NCI-H1694 treated with DMSO at 0.1 percent for 48 hours (cell line): ENCODE measurements around the gene ETV3L.

Experiments
- DNase-seq: peaks from one replicate; lab custom pipeline; 2025; lab: John Stamatoyannopoulos, UW

Gene ETV3L

DNA sequence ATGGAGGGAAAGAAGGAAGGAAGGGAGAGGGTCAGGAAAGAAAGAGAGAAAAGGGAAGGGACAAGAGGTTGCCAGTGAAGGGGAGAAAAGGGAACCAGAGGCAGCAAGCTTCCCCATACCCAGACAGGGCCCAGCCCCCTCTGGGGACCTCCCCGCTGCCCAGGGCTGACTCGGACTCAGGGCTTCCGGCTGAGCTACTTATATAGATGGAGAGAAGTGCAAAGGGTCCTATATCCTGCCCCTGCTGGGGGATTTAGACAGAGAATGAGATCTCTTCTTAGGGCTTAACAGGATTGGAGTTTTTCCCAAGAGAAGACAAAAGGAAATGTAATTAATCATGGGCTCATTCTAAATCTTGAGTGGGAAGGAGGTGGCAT, at the start of gene ETV3L:
ETV3L (minus strand) TSS at position 176 of the 377 bp plus-strand sequence. CDS start 285 bp downstream, outside the sequence.
- no peak for DNase-seq

- DNase-seq: no peak
These were observed 48.5 kb upstream of the ETV3L start for GRCh38 chr1:157147906-157148700.

GRCh38 chr1:157147037-157147436, 47.4 kb upstream of the ETV3L start:
- no peak for DNase-seq

- DNase-seq: no peak
These were observed 46.6 kb upstream of the ETV3L start for GRCh38 chr1:157146244-157146643.

GRCh38 chr1:157145076-157145475, 45.5 kb upstream of the ETV3L start:
- DNase-seq: no peak

DNA sequence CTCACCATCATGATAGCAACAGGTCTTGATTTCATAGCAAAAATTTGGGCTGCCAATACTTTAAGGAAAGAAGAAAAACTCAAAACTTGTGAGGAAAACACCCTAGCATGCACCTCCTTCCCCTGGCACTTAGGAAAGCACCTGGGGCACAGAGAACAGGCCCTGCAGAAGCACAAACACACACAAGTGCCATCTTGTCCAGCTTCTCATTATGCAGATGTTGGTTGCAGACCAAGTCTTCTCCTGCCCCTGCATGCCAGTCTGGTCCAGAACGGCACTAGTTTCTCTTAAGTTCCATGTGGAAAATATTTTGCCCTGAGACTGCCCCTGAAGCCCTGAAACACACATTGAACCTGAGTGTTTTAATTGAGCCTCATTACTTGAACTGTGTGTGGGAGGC, 44.9 kb upstream of the ETV3L start:
- DNase-seq: no peak

- DNase-seq: no peak
These were observed 43.3 kb upstream of the ETV3L start for GRCh38 chr1:157142765-157143423.

- DNase-seq: no peak
These were observed 42.6 kb upstream of the ETV3L start for GRCh38 chr1:157142201-157142600.

- DNase-seq: no peak
These were observed 41.7 kb upstream of the ETV3L start for GRCh38 chr1:157141212-157141855.

DNA sequence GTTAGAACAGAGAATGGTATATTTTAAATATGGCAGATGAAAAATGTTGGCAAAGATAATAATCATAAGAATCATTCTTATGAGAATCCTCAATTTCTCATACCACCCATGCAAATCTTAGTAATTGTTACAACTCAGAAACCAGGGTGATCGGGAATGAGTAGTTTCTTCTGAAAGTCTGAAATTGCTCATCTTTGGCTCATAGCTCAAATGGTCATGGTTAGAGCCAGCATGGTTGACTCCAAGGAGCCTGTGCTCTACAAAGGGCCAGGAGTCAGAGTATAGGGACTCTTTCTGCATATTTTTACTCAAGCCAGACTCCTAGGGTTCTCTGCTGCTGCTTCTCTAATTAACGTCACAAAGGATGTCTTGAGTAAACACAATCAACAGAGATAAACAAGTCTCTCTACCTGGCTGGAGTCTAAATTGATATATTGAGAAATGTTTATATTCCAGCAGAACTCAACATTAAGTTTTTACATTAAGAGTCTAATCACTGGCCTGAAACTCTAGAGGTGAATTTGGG, 40.5 kb upstream of the ETV3L start:
- DNase-seq: no peak

DNA sequence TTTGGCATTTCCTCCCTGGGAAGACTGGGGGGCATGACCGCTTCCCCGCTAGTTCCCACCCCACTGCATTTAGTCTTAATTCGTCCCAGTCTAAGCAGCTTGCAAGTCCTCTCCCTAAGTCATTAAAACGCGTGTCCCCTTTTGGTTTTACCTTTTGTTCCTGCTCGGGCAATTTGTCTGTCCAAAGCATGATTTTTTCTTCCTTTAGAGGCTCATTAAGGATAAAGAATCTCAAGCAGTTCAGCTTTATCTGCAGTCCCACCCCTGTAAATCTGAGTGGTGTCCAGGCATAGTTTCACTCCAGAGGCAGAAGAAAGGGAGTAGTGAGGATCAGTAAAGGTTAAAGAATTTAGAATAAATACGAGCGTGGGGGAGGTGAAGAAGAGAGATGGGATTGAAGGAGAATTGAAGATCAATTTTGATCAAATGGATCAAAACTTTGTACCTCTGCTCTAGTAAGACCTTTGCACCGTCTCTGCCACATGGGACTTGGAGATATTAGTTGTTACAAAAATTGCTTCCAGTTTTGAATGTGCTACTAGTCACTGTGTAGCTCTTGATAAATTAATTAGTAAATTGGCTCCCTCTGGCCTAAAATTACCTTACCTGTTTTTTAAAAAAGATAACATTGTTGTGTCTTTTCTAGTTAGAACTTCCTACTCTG, 39.6 kb upstream of the ETV3L start:
- DNase-seq: no peak

DNA sequence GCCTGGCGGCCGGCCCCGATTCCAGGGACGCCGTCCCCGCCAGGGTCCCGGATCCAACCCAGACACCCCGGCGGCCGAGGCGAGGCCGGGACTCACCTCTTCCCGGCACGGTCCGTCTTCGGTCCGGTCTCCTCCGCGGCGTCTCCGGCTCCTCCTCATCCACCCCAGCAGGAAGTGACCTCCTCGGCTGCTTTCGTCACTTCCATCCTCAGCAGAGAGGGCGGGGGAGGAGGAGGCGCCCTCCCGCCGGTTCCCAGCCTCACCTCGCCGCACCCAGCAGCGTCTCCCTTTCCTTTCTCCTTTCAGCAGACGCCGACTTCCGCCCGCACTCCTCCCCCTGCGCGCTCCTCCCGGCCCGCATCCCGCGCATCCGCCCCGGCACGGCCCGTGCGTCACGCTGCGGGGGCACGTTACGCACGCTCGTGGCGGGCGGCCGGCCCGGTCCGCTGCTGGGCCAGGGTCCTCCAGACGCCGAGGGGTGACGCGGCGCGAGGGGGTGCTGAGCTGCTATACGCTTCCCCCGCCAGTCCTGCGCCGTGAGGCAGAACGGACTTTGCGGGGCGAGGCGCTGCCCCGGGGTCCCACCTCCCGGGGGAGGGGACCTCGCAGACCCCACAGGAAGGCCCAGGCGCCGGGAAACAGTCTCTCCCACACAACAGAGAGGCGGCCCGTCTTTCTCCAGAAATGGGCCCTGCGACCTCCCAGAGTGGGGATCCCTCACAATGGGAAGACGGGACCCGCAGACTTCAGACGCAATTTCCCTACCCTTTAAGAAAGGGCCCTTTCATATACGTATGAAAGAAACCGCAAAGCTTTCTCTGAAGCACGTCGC, 38.8 kb upstream of the ETV3L start, which contains the start of gene ETV3:
ETV3 (minus strand) TSS at position 176 of the 832 bp plus-strand sequence. CDS start 2,043 bp downstream, outside the sequence.
- peak; percentile 82 for DNase-seq

DNA sequence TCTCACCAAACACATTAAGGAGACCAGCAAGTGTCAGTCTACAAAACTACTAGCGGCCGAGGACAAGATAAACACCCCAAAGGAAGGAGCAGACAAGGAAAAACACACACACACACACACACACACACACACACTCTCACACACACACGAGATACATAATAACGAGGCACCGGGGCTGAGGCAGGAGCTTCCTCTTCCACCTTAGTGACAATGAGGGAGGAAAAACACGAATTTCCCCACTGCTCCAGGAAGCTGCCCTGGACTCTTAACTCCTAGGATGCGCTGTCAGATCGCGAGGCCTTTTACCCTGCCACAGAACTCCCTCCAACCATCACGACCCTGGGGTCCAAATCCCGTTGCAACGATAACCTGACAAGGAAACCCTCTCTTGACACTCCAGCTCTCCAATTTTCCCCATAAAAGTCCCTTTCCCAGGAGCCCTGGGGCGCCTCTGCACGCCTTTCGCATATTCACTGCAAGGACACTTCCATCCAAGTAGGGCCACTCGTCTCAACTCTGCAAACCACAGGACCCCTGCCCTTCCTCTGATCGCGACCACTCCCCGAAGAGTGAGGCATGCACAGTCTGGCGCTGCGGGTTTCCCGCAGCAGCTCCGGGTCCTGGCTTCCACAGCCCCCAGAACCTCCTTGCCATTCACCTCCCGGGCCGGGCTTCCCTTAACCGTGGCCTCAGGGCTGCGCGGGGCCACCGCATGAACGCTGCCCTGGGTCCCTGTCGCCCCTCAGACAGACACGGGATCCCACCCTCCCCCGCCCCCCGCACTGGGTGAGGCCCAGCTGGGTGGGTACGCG, 38.0 kb upstream of the ETV3L start:
- DNase-seq: no peak

GRCh38 chr1:157137046-157137407, 37.4 kb upstream of the ETV3L start:
- DNase-seq: no peak

GRCh38 chr1:157136133-157136532, 36.5 kb upstream of the ETV3L start:
- DNase-seq: no peak

- DNase-seq: no peak
These were observed 36.0 kb upstream of the ETV3L start for GRCh38 chr1:157135646-157136045.

DNA sequence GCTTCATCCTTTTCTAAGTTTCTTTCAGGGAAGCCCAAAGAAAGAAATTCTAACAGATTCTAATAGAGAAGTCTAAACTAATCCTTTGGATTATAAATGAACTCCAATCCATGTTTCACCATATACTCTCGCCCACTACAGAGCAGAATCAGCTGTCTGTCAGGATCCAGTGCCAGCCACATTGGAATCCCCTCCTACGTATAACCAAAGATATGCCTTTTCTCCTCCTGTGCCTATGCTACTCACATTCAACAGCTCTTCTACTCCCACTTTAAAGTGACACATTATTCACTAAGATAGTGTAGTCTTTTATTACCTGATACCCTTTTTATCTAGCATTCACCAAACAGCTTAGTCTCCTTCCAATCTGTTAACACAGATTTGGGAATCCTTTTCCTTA, 35.5 kb upstream of the ETV3L start:
- no peak for DNase-seq

DNA sequence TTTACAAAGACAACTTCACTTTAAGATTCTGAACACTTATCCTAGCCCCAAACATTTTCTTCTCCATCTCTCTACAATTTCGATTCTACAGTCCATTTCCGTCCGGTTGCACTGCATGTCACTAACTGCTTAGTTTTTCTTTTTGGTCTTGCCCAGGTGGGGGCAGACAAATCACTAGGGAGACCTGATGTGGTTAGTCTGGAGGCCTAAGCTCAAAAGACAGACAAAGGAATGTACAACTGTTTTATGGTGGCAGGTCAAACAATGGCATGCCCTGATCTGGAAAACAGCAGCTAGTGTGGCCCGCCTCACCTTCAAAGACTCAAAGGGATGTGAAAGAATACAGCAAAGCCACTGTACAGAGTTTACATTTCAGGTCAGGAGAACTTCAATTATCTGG, 34.8 kb upstream of the ETV3L start:
- no peak for DNase-seq

GRCh38 chr1:157133426-157133825, 33.8 kb upstream of the ETV3L start:
- DNase-seq: no peak

DNA sequence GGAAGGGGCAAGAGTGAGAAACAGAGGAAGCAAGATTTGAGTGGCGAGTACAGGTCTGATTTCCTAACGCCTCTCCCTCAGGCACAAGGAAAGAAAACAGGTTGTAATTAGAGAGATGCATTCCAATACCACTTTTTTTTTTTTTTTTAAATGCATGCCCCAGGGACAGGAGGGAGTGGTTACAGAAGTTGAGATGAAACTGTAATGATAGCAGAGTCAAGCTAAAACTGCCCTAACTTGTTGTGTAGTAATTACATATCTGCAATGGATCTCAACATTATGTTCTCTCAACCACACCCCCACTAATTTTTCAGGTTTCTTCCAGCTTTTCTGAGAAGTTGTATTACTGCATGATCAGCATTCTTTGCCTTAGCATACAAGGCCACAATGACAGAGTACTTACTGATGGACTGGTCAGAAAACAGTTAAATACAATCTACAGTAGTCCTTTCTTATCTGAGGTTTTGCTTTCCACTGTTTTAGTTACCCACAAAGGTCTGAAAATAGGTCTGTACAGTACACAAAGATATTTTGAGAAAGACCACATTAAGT, 33.1 kb upstream of the ETV3L start:
- DNase-seq: no peak
